Measurements from ENCODE around the gene SYT1. TPM values are rescaled to one million over a fixed set of nuclear protein-coding genes. Genes with fewer than 3 reads are reported as not detected.

SYT1 gene
- total RNA-seq, 1 donor = not detected

DNA sequence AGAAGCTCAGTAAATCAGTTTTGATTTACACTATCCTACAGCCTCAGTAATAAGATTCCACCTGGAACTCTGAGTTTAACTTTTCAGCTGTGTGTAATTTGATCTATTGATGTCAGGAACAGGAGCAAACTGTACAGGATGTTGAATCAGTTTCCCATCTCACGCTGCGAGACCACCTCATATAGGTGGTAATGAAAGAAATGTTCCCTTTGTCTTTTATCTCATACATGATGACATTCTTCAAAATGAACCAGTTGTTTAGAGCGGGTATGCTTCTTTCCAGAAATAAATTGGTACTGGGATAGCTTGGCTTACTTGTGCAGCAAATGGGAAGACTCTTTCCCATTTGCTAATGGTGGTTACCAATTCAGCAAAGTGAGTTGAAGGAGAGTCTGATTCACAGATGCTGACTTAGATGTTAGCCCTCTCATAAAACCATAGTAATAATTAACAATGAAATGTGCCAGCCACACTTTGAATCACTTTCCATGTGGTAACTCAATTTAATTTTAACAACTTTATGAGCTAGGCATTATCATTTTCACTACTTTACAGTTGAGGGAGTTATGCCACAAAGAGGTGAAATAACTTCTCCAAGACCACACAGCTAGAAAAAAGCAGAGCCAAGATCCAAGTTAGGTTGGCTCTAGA is 574.7 kb downstream of the SYT1 start:
- H3K9me3 ChIP-seq (ENCODE audit: low read depth, low read length) = no peaks in the 10 kb centered on the region
- no peak overlapping the region for H2AFZ ChIP-seq (ENCODE audit: low read length)
- H3K4me3 ChIP-seq (ENCODE audit: insufficient read depth, low read length) = no peak overlapping the region
- no peak for TF ChIP-seq CTCF (IDR thresholded peaks at IDR 0.05; ENCODE audit: extremely low read depth, low read depth, low read length)
- H3K36me3 ChIP-seq (ENCODE audit: insufficient read depth, low read length) = no peaks in the 10 kb centered on the region
- DNase-seq (ENCODE audit: insufficient read length, low spot score, missing footprints) = no peak
- no peak overlapping the region for H3K4me2 ChIP-seq (ENCODE audit: insufficient read depth, low read length)
- H3K79me2 ChIP-seq (ENCODE audit: insufficient read depth, low read length) = no peaks in the 10 kb centered on the region
- H4K20me1 ChIP-seq (ENCODE audit: insufficient read depth, low read length) = no peaks in the 10 kb centered on the region
- no peak overlapping the region for H3K27ac ChIP-seq (ENCODE audit: low read depth, low read length)
- H3K27me3 ChIP-seq (ENCODE audit: insufficient read depth, low read length) = no peaks in the 10 kb centered on the region
- H3K4me1 ChIP-seq (ENCODE audit: insufficient read depth, low read length) = peaks cover 3% of the 10 kb centered on the region

GRCh38 chr12:79441534-79441933 is 577.0 kb downstream of the SYT1 start:
- no peak for DNase-seq (ENCODE audit: insufficient read length, low spot score, missing footprints)
- Histone ChIP-seq H3K27me3 (ENCODE audit: insufficient read depth, low read length) (no peaks in the 10 kb centered on the region), H3K36me3 (ENCODE audit: insufficient read depth, low read length) (no peaks in the 10 kb centered on the region), H4K20me1 (ENCODE audit: insufficient read depth, low read length) (no peaks in the 10 kb centered on the region), H3K79me2 (ENCODE audit: insufficient read depth, low read length) (no peaks in the 10 kb centered on the region), H3K4me1 (ENCODE audit: insufficient read depth, low read length) (peaks cover 6% of the 10 kb centered on the region), H2AFZ (ENCODE audit: low read length) (no peak overlapping the region), H3K4me3 (ENCODE audit: insufficient read depth, low read length) (no peak overlapping the region), H3K9me3 (ENCODE audit: low read depth, low read length) (no peaks in the 10 kb centered on the region), H3K27ac (ENCODE audit: low read depth, low read length) (no peak overlapping the region), H3K4me2 (ENCODE audit: insufficient read depth, low read length) (no peak overlapping the region)
- TF ChIP-seq CTCF (IDR thresholded peaks at IDR 0.05; ENCODE audit: extremely low read depth, low read depth, low read length) = no peak

DNA sequence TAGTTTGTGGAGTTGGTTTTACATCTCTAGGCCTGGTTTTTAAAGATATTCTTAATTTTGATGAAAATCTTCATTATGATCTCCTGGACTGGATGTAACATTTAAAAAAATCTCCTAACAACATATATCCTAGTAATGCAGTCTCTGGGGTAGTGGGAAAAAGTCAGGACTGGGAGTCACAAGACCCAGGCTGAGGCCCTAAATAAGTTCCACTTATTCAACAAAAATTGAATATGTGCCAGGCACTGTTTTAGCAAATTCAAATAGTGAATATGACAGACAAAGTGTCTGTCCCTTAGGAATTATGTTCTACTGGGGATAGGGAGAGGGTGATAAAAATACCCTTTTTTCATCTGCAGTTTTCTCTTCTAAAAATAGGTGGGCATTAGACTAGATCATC is 577.8 kb downstream of the SYT1 start:
- Histone ChIP-seq H3K4me3 (ENCODE audit: insufficient read depth, low read length) (no peak overlapping the region), H3K9me3 (ENCODE audit: low read depth, low read length) (no peaks in the 10 kb centered on the region), H3K27ac (ENCODE audit: low read depth, low read length) (no peak overlapping the region), H3K36me3 (ENCODE audit: insufficient read depth, low read length) (no peaks in the 10 kb centered on the region), H3K27me3 (ENCODE audit: insufficient read depth, low read length) (no peaks in the 10 kb centered on the region), H3K4me2 (ENCODE audit: insufficient read depth, low read length) (no peak overlapping the region), H3K79me2 (ENCODE audit: insufficient read depth, low read length) (no peaks in the 10 kb centered on the region), H4K20me1 (ENCODE audit: insufficient read depth, low read length) (no peaks in the 10 kb centered on the region), H2AFZ (ENCODE audit: low read length) (no peak overlapping the region), H3K4me1 (ENCODE audit: insufficient read depth, low read length) (peaks cover 6% of the 10 kb centered on the region)
- no peak for DNase-seq (ENCODE audit: insufficient read length, low spot score, missing footprints)
- TF ChIP-seq CTCF (IDR thresholded peaks at IDR 0.05; ENCODE audit: extremely low read depth, low read depth, low read length) = no peak

DNA sequence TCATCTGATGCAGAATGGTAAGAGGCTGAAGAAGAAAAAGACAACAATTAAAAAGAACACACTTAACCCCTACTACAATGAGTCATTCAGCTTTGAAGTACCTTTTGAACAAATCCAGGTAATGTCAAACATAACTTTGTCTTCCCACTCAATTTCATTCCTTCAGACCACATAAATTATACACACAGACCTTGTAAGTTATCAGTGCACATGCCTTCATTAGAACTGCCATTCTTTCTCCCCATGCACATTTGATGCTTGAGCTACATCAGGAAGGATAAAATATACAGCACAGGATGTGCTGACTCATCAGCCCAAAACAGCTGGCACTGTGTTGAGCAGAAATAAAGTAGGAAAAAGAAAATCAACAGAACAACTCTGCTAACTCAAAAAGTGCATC is 579.5 kb downstream of the SYT1 start:
- H3K9me3 ChIP-seq (ENCODE audit: low read depth, low read length) = no peaks in the 10 kb centered on the region
- no peaks in the 10 kb centered on the region for H4K20me1 ChIP-seq (ENCODE audit: insufficient read depth, low read length)
- H3K36me3 ChIP-seq (ENCODE audit: insufficient read depth, low read length) = no peaks in the 10 kb centered on the region
- no peak for TF ChIP-seq CTCF (IDR thresholded peaks at IDR 0.05; ENCODE audit: extremely low read depth, low read depth, low read length)
- H3K27ac ChIP-seq (ENCODE audit: low read depth, low read length) = no peak overlapping the region
- H3K4me2 ChIP-seq (ENCODE audit: insufficient read depth, low read length) = no peak overlapping the region
- peak overlapping the region; percentile 23 for H2AFZ ChIP-seq (ENCODE audit: low read length)
- peaks cover 6% of the 10 kb centered on the region for H3K4me1 ChIP-seq (ENCODE audit: insufficient read depth, low read length)
- no peak overlapping the region for H3K4me3 ChIP-seq (ENCODE audit: insufficient read depth, low read length)
- H3K27me3 ChIP-seq (ENCODE audit: insufficient read depth, low read length) = no peaks in the 10 kb centered on the region
- peak; percentile 65 for DNase-seq (ENCODE audit: insufficient read length, low spot score, missing footprints)
- H3K79me2 ChIP-seq (ENCODE audit: insufficient read depth, low read length) = no peaks in the 10 kb centered on the region

All from osteoblast (primary cell).